COR-L47 (cell line): Measurements from ENCODE around the gene GIMAP2.
"Not testable (repeated sequence)": the region's sequence is repeated elsewhere in the genome, so short reads cannot be mapped to it uniquely, and the experiment has no call there.

Experiments used
- DNase-seq: peaks from one replicate; lab custom pipeline; 2025; lab: John Stamatoyannopoulos, UW

Gene GIMAP2

DNA sequence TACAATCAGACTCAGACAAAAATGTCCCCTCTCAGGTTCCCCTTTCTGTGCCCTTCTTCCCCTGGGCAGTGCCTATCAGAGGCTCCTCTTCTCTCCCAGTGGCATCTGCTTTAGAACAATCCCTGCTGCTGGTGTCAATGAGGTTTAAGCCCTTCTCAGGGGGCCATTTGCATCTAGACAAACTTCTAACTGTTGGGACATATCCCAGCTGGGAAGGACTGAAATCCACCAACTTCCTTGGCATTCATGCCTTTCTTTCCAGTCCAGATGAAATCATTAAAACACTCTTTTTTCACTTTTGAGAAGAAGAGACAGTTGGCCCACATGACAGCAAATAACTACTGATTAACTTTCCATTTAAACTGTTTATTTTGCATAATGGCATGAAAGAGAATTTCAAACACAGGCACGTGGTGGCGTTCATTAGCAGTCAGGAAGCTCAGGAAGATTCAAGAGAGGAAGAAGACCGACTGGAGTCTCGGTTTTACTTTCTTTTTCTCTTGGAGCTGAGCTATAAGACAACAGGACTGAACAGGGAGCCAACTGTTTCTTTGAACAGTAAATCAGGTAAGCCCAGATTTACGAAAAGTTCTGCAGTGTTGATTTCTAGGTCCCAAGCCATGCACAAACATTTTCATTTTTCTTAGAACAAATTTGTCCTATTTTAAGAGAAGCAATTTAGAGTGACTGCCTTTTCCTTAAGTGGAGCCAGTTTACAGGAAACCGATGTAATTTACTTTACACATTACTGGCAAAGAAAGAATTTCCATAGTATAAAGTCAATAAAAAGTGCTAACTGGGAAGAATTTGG lies at the start of gene GIMAP2:
Gene GIMAP2, plus strand, starts transcription at position 488 of the 811 bp plus-strand sequence. CDS start 1,354 bp downstream, outside the sequence.
- no peak for DNase-seq

DNA sequence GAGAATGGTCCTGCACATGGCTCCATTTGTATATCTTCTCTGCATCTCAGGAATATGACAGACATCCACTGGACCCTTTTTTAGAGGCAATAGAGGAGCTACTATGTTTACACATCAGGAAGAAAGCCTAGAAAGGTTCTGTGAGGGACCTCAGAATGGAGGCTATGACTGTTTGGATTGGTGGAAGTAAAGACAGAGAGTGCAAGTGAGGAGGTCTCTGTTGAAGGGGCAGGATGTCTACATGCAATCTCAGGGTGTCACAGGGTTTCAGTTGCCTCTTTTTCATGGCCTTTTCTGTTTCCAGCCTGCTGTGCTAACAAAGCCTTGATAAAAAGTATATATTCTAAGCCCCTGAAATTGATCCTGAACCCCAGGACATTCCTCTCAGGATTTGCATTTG lies 43.7 kb upstream of the GIMAP2 start:
- DNase-seq: no peak

DNA sequence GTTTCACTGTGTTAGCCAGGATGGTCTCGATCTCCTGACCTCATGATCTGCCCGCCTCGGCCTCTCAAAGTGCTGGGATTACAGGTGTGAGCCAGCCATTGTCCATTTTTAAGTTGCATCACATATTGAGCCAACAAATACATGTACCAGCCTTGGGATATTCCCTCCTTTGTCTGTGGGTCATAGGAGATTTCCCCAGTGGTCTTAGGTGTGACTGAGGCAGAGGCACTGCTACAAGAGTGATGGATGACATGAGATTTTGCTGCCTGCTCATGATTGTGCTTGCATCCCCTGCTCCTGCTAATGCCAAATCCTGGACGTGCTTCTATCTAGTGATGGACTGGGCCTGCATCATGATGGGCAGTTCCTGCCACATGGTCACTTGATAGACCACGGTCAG lies 42.6 kb upstream of the GIMAP2 start:
- no peak for DNase-seq

DNA sequence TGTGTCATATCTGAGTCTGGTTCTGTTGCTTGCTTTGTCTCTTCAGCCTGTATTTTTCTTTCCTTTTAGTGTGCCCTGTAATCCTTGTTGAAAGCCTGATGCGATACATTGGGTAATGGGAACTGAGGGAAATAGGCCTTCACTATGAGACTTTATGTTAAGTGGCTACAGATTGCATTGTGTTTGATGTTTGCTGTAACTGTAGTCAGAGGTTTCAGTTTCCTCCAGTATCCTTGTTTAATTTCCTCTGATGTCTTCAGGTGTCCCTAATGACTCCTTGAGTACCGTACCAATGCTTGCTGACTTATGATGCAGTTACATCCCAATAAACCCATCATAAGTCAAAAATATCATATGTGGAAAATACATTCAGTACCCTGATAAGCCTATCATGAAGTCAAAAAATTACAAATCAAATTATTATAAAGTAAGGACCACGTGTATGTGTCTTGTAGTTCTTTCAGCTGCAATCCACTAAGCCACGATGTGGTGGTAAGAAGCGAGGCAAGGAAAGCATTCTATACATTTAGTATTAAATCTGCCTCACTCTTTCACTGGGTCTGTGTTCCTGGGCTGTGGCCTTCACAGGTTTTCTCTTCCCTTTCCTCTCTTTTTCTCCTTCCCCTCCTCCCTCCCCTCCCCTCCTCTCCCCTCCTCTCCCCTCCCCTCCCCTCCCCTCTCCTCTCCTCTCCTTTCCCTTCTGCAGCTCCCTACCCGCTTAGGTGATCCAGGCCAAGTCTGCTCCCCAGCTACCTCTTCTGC lies 40.1 kb upstream of the GIMAP2 start:
- DNase-seq: no peak

DNA sequence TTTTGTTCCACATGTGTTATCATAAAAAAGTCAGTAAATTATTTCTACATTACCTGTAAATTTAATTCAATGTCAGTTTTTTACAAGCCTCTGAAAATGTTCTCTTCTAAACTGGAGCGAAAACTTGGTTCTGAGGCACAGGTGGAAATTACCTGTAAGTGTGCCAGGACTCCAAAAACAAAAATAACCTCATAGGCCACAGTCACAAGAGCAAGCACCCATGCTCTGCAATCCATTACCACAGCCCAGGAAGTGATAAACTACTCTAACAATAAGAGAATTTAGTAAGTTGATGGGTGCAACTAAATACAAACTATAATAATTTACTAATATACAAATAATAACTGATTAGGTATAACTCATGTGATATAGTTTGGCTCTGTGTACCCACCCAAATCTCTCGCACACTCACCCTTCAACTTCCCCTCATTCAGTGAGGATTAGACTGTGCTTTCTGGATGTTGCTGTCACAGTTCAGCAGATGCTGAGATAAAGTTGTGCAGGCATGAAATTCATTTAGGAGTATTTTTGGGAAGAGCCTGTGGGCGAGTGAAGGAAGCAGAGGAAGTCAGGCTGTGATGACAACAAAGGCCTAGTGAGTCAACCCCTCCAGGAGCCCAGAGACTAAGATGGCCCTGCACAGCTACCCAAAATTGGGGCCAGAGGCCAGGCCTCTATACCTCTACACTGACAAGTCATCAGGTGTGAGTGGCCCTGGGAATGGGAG lies 37.0 kb upstream of the GIMAP2 start:
- DNase-seq: no peak

DNA sequence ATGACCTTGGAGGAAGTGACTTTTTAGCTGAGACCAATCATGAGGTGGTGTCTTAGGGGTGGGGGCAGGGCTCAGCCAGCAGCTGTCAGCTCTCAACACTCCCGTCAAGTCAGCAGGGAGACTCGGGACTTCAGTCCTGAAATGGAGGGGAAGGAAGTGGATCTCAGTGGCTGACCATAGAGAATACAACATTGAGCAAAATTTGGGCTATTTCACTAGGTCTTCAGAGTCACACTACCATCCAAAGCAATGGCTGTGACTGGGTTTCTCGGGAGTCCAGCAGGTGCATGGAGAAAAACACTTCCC lies 36.5 kb upstream of the GIMAP2 start:
- no peak for DNase-seq

DNA sequence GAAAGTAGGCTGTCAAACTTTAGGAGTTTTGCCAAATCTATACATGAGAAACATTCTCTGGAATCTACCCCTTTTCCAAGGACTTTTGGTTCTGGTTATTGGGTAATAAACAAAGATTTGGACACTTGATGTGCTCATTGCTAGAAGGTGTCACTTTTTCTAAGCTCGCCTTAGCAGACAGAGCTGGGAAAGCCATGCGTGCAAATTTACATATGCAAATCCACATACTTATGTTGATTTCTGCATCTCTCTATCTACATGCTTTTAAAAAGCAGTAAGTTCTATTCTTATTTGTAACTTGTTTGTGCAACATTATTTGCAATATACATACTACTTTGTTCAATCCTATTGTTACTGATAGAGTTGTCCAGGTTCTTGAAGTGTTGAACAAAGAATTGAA lies 30.8 kb upstream of the GIMAP2 start:
- no peak for DNase-seq

DNA sequence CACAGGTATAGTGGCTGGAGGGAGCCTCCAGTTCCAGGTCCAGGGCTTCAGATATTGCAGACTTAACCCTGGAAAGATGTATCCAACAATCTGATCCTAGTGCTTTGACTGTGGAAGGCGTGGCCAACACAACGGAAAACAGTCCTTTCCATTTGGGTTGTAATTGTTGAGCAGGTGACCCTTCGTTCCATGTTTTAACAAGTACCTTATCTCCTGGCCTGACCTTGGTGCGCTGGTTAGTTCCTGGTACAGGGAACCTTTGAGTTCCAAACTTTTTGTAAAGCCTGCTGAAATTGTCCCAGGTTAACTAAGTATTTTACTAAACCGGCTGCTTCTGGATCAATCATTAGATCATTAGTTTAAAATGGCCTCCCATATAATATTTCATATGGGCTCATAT lies 29.5 kb upstream of the GIMAP2 start:
- DNase-seq: no peak

DNA sequence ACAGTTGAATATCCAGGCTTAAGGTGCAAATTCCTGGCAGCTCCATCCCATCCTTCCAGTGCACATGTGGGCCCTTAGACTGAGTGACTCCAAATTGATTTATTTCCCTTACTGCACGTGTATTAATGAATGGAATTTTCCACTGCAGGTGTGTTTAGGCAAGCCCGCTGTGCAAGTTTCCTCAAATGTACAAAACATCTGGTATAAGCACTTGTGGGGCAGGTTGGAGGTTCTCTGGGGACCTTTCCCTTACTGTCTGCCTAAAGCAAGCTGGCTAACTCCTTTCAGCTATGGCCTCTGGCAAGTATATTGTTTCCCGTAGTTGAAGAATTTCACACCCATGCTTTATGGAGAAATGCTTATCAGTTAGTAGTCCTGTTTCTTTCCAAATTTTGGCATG lies 28.0 kb upstream of the GIMAP2 start:
- no peak for DNase-seq

DNA sequence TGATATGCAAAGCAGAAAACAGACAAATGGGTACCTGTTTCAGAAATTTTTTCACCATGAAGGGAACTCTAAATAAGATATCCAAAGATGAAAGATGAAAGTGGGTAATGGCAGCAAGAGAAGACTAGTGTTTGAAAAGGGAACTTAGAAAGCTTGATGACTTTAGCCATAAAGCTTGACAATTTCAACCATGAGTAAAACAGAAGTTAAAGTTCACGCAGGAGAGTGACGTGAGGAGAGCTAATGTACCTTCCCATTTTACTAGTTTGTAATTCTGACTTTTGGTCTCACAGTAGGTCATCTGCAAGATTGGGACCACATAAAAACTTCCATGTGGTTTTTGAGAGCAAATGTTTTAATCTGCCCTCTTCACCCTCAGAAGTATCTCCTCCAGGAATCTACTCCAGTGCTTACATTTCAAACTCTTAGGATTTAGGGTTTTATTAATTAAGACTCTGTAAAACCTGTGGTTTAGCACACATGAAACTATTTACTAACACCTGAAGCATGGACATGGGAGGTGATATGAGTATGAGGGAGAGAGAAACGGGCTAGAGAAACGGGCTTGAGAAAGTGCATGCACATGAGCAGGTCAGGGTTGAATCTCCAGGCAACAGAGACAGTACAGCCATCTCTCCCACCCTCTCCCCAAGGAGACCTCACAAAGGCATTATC lies 24.4 kb upstream of the GIMAP2 start:
- DNase-seq: no peak

DNA sequence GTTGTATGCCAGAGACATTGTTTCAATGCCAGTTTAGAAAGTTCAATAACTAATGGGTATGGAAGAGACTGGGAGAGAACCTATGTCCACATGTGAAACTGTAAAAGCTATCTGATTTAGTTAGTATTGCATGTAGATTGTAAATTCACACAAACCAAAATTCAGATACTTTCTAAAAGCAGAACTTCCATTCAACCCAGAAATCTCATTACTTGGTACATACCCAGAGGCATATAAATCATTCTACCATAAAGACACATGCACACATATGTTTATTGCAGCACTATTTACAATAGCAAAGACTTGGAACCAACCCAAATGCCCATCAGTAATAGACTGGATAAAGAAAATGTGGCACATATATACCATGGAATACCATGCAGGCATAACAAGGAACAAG lies 22.7 kb upstream of the GIMAP2 start:
- not testable (repeated sequence) for DNase-seq

DNA sequence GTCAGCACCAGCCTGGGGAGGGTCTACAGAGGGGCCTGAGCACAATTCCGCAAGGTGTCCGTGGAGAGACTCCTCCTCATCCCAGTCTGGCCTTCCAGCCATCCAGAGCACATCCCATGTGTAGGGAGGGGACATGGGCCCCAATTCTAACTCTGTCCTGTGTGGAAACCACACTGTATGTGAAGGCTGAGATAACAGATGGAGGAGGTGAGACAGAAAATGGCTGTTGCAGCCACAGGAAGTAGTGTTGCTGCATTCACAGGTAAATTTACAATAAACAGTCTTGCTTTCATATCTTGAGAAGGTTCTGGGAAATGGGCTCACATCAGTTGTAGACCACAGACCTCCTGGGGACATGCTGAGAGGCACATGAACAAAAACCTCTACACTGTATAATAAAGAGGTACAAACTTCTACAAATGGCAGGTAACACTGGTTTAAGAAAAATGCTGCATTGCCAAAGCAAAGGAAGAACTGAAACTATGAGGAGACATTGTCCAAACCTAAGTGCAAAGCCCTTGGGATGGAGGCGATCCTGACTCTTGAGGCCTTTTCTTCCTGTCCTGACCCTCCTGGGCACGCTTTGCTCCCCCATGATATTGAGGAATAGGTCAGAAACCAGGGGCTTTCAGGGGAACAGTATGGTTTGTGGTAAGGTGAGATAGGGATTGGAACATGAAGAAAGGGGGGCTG lies 21.6 kb upstream of the GIMAP2 start:
- no peak for DNase-seq

DNA sequence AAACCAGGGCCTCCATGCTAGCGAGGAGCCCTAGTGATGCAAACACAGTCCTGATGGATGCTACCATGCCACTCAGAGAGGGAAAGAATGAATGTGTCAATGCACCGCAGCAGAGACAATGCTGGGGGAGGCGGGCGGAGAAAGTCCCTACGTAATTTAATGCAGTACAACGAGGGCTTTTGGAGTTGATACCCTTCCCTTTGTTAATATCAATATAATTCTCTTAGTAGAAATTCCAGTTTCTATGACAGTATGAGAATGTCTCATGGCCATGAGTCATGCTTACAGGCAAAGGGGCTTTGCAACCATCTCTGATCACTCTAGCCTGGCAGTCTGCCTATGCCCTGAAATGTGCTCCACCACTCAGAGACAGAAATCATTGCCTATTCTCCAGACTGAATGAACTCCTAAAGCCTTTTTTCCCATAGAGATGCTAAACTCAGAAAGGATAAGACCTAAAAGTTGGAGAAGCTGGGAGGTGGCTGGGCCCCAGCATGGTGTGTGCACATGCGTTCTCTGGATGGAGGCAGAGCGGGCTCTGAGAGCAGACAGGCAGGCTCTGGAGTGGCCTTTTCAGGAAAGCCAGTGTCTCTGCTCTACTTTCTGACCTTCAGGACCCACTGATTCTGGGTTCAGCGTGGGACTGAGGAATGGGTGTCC lies 20.3 kb upstream of the GIMAP2 start:
- no peak for DNase-seq

DNA sequence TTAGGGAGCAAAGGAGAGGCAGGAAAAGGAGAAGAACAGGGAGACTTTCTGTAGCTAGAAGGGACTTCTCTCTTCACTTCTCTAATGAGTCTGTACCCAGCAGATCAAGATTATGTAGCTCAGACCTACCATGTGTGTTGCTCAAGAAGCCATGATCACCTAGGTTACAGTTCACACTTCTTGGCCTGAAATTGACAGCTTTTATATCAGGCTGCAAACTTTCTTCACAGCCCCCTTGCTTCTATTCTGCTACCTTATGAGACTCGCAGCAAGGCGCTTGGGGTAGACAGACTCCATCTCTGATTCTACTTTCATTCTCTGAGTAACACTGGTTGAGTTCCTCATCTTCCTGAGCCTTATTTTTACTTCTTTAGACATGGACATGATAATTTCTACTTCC lies 19.6 kb upstream of the GIMAP2 start:
- DNase-seq: no peak

DNA sequence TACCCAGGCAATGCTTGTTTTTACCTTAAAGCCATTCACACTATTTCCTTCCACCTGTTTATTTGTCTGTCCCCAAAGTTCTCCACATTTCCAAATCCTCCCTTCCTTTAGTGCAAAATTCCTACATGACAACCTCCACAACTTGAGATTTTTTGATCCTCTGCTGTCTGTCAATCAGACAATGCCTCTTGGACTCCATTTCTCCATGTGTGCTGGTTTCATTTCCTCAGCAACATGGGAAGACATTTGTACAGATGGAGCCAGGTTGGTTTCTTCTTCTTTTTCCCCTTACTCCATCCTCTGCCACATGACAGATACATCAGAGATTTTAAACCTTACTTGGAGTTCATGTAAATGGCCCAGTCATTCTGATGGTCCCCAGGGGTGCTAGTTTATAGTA lies 19.1 kb upstream of the GIMAP2 start:
- DNase-seq: no peak

DNA sequence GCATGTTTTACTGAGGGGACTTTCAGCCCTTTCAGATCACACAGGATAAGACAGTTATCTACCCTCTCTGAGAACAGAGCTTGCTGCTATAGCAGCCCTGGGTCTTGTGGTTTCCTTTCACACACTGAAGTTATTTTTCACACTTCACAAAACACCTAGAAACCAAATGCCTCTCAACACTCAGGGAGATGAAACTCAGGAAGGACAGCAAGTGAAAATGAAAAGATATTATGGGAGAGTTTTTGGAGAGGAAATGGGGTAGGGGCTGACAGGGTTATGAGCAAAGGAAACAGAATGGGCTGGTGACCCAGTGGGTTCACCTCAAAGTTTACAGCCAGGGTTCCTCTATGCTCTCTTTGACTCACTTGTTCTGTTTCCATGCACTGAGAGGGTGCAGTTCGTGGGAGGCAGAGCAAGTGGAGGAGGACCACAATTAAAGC lies 17.0 kb upstream of the GIMAP2 start:
- DNase-seq: no peak

DNA sequence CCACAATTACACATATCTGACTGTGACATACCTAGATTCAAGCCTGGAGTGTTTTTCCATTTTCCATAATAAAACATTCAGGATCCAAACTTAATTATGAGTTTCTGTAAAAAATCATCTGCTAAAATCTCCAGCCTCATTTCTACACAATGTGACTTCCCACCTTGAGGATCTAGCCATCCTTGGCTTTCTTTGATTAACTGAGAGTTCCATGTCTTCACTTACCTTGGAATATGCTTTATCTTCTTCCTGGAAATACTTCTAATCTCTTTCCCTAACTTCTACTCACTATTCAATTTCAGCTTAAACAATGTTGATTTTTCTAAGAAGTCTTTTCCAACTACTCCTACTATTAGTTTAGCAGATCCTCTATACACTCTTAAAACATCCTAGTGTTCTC lies 16.5 kb upstream of the GIMAP2 start:
- DNase-seq: no peak

DNA sequence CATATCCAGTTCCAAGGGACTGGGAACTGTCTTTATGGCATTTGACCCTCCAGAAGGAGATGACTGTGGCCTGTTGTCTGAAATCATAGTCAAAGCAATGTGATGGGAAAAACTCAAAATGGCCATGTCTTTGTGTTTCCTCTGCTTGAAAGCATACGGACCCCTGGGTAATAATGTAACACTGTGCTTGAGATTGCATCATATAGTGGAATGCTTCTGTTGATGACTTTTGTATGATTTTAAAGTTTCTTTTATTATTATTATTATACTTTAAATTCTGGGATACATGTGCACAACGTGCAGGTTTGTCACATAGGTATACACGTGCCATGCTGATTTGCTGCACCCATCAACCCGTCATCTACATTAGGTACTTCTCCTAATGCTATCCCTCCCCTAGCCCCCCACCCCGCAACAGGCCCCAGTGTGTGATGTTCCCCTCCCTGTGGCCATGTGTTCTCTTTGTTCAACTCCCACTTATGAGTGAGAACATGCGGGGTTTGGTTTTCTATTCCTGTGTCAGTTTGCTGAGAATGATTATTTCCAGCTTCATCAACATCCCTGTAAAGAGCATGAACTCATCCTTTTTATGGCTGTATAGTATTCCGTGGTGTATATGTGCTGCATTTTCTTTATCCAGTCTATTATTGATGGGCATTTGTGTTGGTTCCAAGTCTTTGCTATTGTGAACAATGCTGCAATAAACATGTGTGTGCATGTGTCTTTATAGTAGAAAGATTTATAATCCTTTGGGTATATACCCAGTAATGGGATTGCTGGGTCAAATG lies 13.5 kb upstream of the GIMAP2 start:
- not testable (repeated sequence) for DNase-seq

DNA sequence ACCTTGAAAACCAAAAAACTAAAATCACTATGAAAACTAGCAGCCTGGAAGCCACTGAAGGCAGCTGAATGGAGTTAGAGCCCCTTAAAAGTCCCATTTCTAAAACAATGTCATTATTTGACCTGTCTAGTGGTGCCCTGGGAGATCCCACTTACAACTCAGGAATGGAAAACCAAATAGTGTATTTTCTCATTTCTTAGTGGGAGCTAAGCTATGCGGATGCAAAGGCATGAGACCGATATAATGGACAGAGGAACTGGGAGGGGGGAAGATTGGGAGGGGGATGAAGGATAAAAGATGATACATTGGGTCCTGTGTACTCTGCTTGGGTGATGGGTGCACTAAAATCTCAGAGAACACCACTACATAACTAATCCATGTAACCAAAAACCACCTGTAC lies 9.8 kb upstream of the GIMAP2 start:
- no peak for DNase-seq

DNA sequence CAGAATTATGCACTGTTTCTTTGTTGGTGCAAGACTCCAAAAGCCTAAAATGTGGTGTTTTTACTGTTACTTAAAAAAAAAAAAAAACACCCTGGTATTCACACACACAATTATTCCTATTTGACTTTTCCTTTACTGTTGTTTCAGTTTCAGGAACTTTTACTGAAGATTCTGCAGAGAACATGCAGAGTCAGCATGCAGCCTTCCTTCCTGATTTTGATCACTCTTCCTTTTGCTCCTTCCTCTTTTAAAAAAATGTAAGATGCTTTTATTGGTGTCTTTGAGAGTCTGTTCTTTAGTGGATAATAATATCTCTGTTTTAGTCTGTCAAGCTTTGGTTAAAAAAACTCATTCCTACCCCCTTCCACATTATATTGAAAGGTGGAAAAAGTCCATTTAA lies 9.2 kb upstream of the GIMAP2 start:
- DNase-seq: not testable (repeated sequence)
